ENCODE measurements around the gene IL6ST. TPM values are rescaled to one million over a fixed set of nuclear protein-coding genes. Genes with fewer than 3 reads are reported as not detected.

Gene IL6ST
- polyA plus RNA-seq, 1 experiment: 448 TPM

DNA sequence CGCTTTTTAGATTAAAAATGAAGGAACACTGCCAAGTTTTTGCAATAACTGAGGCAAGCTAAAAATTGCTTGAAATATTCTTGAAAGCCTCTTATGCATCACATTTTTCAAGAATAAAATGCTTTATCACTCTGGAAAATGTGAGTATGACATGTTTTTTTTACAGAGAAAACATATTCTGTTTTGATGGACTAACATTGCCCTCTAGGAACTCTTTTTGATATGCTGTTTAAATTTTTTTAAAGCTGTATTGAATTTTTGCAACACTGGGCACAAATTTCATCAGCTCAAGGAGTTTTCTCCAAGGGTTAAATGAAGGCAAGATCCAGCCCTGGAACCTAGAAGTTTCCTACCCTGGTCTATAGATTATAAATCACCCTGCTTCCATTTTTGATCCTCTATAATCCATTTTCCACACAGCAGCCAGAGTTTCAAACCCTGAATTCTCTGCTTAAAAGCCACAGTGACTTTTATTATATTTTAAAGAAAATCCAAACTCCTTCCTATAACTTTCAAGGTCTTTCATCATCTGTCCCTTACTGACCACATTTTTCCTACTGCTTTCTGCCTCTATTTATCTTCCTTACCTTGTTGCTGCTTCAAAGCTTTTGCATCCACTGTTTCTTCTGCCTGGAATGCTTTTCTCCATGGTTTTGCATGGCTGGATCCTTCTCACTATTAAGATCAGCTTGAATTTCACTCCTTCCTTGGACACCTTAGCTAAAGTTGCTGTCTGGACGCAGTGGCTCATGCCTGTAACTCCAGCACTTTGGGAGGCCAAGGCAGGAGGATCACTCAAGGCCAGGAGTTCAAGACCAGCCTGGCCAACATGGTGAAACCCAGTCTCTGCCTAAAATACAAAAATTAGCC lies 82.7 kb downstream of the IL6ST start:
- Histone ChIP-seq H3K4me3 (ENCODE audit: low read depth, low read length) (no peak overlapping the region), H3K27ac (ENCODE audit: low read depth, low read length) (no peak overlapping the region), H3K9me3 (ENCODE audit: control insufficient read depth, insufficient read depth, low read length) (no peaks in the 10 kb centered on the region), H3K27me3 (ENCODE audit: control insufficient read depth, insufficient read depth, low read length) (no peaks in the 10 kb centered on the region)
- TF ChIP-seq, protein P1, sequence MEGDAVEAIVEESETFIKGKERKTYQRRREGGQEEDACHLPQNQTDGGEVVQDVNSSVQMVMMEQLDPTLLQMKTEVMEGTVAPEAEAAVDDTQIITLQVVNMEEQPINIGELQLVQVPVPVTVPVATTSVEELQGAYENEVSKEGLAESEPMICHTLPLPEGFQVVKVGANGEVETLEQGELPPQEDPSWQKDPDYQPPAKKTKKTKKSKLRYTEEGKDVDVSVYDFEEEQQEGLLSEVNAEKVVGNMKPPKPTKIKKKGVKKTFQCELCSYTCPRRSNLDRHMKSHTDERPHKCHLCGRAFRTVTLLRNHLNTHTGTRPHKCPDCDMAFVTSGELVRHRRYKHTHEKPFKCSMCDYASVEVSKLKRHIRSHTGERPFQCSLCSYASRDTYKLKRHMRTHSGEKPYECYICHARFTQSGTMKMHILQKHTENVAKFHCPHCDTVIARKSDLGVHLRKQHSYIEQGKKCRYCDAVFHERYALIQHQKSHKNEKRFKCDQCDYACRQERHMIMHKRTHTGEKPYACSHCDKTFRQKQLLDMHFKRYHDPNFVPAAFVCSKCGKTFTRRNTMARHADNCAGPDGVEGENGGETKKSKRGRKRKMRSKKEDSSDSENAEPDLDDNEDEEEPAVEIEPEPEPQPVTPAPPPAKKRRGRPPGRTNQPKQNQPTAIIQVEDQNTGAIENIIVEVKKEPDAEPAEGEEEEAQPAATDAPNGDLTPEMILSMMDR (IDR thresholded peaks at IDR 0.05; ENCODE audit: low read depth, low read length): no peak
- DNase-seq (ENCODE audit: low read depth, low spot score): no peak
- ChIA-PET CTCF (interaction anchor here (0.6 to 1.1 kb wide), 2 partner anchors 15 to 62 kb away, joined by 3 read pairs; no protein-coding TSS in a partner anchor), POLR2A (interaction anchor here (0.7 kb wide), 1 partner anchor 96 kb away, joined by 5 read pairs; no protein-coding TSS in a partner anchor)

- Histone ChIP-seq H3K9me3 (ENCODE audit: control insufficient read depth, insufficient read depth, low read length) (no peaks in the 10 kb centered on the region), H3K27me3 (ENCODE audit: control insufficient read depth, insufficient read depth, low read length) (no peaks in the 10 kb centered on the region), H3K4me3 (ENCODE audit: low read depth, low read length) (no peak overlapping the region), H3K27ac (ENCODE audit: low read depth, low read length) (no peak overlapping the region)
- CTCF ChIA-PET: no interaction called here
- DNase-seq (ENCODE audit: low read depth, low spot score): no peak
- POLR2A ChIA-PET: no interaction called here
- TF ChIP-seq, protein P1 (IDR thresholded peaks at IDR 0.05; ENCODE audit: low read depth, low read length): no peak
Observed at GRCh38 chr5:55908804-55909203, 86.0 kb downstream of the IL6ST start.

- Histone ChIP-seq H3K4me3 (ENCODE audit: low read depth, low read length) (no peak overlapping the region), H3K9me3 (ENCODE audit: control insufficient read depth, insufficient read depth, low read length) (peaks cover 2% of the 10 kb centered on the region; the same call in 1 of the 2 replicates), H3K27me3 (ENCODE audit: control insufficient read depth, insufficient read depth, low read length) (no peaks in the 10 kb centered on the region), H3K27ac (ENCODE audit: low read depth, low read length) (no peak overlapping the region)
- TF ChIP-seq, protein P1 (IDR thresholded peaks at IDR 0.05; ENCODE audit: low read depth, low read length): no peak
- DNase-seq (ENCODE audit: low read depth, low spot score): no peak
- POLR2A ChIA-PET: no interaction called here
- CTCF ChIA-PET: no interaction called here
Observed at GRCh38 chr5:55907927-55908326, 86.8 kb downstream of the IL6ST start.

GRCh38 chr5:55905251-55905650 lies 89.5 kb downstream of the IL6ST start:
- H3K4me3 ChIP-seq (ENCODE audit: low read depth, low read length): no peak overlapping the region
- ChIA-PET POLR2A (no interaction called here), CTCF (no interaction called here)
- TF ChIP-seq, protein P1 (IDR thresholded peaks at IDR 0.05; ENCODE audit: low read depth, low read length): no peak
- peaks cover 2% of the 10 kb centered on the region; the same call in 1 of the 2 replicates for H3K9me3 ChIP-seq (ENCODE audit: control insufficient read depth, insufficient read depth, low read length)
- DNase-seq (ENCODE audit: low read depth, low spot score): no peak
- no peak overlapping the region for H3K27ac ChIP-seq (ENCODE audit: low read depth, low read length)
- H3K27me3 ChIP-seq (ENCODE audit: control insufficient read depth, insufficient read depth, low read length): no peaks in the 10 kb centered on the region

DNA sequence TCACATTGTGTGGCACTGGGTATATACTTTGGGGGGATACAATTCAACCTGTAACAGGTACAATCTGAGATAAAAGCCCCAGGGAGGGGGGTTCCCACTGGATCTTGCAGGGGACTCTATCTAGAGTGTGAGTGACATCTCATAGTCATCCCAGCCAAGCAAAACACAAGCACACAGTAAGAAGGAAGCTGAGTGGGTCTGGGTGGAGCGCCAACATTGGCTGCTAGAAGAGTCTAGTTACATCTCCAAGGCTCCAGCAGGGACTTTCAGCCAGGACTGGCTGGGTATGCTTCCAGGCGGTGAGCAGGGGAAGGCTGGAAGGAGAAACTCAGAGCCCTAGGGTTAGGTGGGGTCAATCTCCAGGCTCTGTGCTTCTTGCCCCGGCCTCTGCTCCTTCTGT lies 90.6 kb downstream of the IL6ST start:
- POLR2A ChIA-PET: no interaction called here
- TF ChIP-seq, protein P1 (IDR thresholded peaks at IDR 0.05; ENCODE audit: low read depth, low read length): no peak
- DNase-seq (ENCODE audit: low read depth, low spot score): no peak

More for the DNA sequence above, 90.6 kb downstream of the IL6ST start:
- Histone ChIP-seq H3K4me3 (ENCODE audit: low read depth, low read length) (no peak overlapping the region), H3K27ac (ENCODE audit: low read depth, low read length) (no peak overlapping the region), H3K9me3 (ENCODE audit: control insufficient read depth, insufficient read depth, low read length) (peaks cover 2% of the 10 kb centered on the region; the same call in 1 of the 2 replicates), H3K27me3 (ENCODE audit: control insufficient read depth, insufficient read depth, low read length) (no peaks in the 10 kb centered on the region)
- CTCF ChIA-PET: interaction anchor here (0.6 kb wide), 2 partner anchors 206 to 365 kb away, joined by 3 read pairs; no protein-coding TSS in a partner anchor
